Activated B cell treated with CpG ODN at 0.5 μM for 24 hours (primary cell): ENCODE data around the gene DPF3. TPM values are rescaled to one million over a fixed set of nuclear protein-coding genes. Genes with fewer than 3 reads are reported as not detected.
A peak's percentile ranks its signal among the peaks of the same experiment; 100 is the strongest.

ENCODE experiments used
- ATAC-seq: fragments of 200-7000 bp; cut with Tn5 transposase; one replicate; pipeline ENCODE4 v1.10.0; 2021; ENCODE audit warnings: low read depth, mild to moderate bottlenecking, moderate library complexity
- CTCF ChIA-PET: fragments of 350-600 bp; sonication (Branson Sonifier 250); formaldehyde crosslinking; loops from one replicate; lab custom pipeline; 2021; ENCODE audit warnings: antibody characterized with exemption; lab: Charles Lee
- POLR2A ChIA-PET: fragments of 350-600 bp; sonication (Branson Sonifier 250); formaldehyde crosslinking; loops from one replicate; lab custom pipeline; 2021; ENCODE audit warnings: antibody characterized with exemption; lab: Charles Lee
- DNase-seq: peaks from one replicate; pipeline ENCODE4 v3.0.0; 2022
- H3K27ac Mint-ChIP-seq: one replicate; pipeline ENCODE4 v1.8.0; 2020; ENCODE audit warnings: mixed read lengths
- H3K27me3 Mint-ChIP-seq: one replicate; pipeline ENCODE4 v1.8.0; 2021; ENCODE audit warnings: mixed read lengths
- H3K36me3 Mint-ChIP-seq: one replicate; pipeline ENCODE4 v1.8.0; 2021; ENCODE audit warnings: low read depth, mixed read lengths
- H3K4me1 Mint-ChIP-seq: one replicate; pipeline ENCODE4 v1.8.0; 2021; ENCODE audit warnings: mixed read lengths
- H3K4me3 Mint-ChIP-seq: one replicate; pipeline ENCODE4 v1.8.0; 2020; ENCODE audit warnings: mild to moderate bottlenecking, mixed read lengths
- H3K9me3 Mint-ChIP-seq: one replicate; pipeline ENCODE4 v1.8.0; 2020; ENCODE audit warnings: mixed read lengths
- intact Hi-C: fragments of 100-400 bp; cut with micrococcal nuclease; formaldehyde crosslinking; loops from one replicate; pipeline ENCODE4 v1.15.1; 2024
- total RNA-seq: library from RNA; stranded (reverse); gene quantifications from 2 replicates; pipeline ENCODE4 v1.2.3, GENCODE V29; 2022
- TF ChIP-seq, protein P1 (sequence below): fragments of 200-600 bp; IDR thresholded peaks from one replicate; pipeline ENCODE4 v1.8.0; 2022; ENCODE audit warnings: antibody characterized with exemption, mild to moderate bottlenecking

DPF3 gene
- total RNA-seq, 1 donor from 2014 or later, result 3.5 TPM

DNA sequence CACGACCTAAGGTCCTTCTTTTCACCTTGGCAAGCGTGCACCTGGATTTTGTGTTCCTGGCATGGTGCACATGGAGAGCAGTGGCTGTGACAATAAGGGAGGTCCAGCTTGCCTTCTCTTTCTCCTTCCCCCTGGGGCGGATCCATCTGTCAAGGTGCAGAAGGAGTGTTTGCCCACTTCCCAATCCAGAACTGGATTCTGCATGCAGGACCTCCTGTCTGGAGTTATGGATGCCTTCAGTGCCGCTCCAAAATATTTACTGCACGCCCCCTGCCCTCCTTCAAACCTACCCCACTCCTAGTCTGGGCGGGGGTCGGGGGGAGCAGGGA lies 192.7 kb downstream of the DPF3 start:
- Mint-ChIP-seq H3K27me3 (no peaks in the 10 kb centered on the region), H3K36me3 (peaks cover 6% of the 10 kb centered on the region), H3K9me3 (no peaks in the 10 kb centered on the region), H3K27ac (no peak overlapping the region), H3K4me3 (no peak overlapping the region), H3K4me1 (peaks cover 15% of the 10 kb centered on the region)
- ATAC-seq (no peak), DNase-seq (no peak)
- CTCF ChIA-PET, result no interaction called here
- intact Hi-C loops, result no loop called here
- POLR2A ChIA-PET, result no interaction called here
- TF ChIP-seq, protein P1, sequence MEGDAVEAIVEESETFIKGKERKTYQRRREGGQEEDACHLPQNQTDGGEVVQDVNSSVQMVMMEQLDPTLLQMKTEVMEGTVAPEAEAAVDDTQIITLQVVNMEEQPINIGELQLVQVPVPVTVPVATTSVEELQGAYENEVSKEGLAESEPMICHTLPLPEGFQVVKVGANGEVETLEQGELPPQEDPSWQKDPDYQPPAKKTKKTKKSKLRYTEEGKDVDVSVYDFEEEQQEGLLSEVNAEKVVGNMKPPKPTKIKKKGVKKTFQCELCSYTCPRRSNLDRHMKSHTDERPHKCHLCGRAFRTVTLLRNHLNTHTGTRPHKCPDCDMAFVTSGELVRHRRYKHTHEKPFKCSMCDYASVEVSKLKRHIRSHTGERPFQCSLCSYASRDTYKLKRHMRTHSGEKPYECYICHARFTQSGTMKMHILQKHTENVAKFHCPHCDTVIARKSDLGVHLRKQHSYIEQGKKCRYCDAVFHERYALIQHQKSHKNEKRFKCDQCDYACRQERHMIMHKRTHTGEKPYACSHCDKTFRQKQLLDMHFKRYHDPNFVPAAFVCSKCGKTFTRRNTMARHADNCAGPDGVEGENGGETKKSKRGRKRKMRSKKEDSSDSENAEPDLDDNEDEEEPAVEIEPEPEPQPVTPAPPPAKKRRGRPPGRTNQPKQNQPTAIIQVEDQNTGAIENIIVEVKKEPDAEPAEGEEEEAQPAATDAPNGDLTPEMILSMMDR, result no peak

DNA sequence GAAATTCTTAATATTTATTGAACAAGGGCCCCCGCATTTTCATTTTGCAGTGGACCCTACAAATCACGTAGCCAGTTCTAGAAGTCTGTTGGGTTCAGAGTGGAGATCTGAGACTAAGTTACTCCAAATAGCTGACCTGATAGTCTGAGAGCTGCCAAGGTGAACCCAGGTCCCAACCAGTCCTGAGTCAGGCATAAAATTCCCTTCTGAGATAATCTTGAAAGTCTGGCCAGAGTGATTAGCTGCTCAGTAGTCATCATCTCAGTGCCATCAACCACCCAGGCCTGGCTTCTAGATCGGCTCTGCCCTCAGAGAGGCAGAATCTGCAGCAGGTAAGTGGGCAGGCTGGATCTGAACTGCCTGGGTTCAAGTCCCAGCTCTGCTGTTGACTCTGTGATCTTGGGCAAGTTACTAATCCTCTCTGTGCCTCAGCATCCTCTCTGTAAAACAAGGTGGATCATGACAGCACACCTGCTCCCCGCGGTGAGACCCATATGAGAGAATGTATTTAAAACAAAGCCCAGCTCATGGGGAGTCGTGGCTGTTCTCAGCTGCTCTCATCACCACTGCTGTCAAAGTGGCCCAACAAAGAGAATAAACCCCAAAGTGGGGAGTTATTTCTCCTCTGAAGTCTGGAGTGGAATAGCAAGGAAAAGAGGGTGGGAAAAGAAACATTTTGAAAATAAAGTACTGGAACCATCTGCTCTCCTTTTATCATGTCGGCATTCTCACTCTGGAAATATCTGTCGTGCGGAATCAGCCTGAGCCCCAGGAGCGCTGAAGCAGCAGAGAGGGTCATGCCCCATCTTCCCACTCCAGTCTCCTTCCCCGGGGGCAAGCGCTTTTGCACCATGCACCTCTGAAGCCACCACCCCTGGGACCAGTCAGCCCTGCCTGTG lies 193.3 kb downstream of the DPF3 start:
- ChIA-PET CTCF (no interaction called here), POLR2A (interaction anchor here (0.6 kb wide), 1 partner anchor 341 kb away, joined by 7 read pairs; no protein-coding TSS in a partner anchor)
- peaks cover 15% of the 10 kb centered on the region for H3K4me1 Mint-ChIP-seq
- H3K36me3 Mint-ChIP-seq, result peaks cover 5% of the 10 kb centered on the region
- intact Hi-C loops, result no loop called here
- ATAC-seq (no peak), DNase-seq (no peak)
- H3K4me3 Mint-ChIP-seq, result no peak overlapping the region
- peak overlapping the region; percentile 10 for H3K27ac Mint-ChIP-seq
- TF ChIP-seq, protein P1, result no peak
- no peaks in the 10 kb centered on the region for H3K27me3 Mint-ChIP-seq
- H3K9me3 Mint-ChIP-seq, result no peaks in the 10 kb centered on the region

DNA sequence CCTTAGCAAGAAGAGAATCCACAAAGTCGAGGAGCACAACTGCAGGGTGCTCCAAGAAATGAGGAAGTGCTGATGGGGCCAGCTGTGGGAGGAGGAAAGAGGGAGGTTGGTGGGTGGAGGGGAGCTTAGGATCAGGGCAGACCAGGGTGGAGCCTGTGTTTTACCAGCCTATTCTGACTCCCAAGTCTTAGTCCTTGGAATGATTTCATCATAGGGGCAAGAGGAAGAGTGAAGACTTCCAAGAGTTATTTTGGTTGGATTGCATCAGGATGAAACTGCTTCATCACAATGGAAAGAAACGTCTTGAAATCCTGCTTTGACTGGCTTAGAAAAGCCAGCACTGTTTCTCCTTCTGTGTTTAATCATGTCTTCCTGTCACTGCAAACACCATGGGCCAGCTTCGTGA lies 194.0 kb downstream of the DPF3 start:
- CTCF ChIA-PET, result no interaction called here

DNA sequence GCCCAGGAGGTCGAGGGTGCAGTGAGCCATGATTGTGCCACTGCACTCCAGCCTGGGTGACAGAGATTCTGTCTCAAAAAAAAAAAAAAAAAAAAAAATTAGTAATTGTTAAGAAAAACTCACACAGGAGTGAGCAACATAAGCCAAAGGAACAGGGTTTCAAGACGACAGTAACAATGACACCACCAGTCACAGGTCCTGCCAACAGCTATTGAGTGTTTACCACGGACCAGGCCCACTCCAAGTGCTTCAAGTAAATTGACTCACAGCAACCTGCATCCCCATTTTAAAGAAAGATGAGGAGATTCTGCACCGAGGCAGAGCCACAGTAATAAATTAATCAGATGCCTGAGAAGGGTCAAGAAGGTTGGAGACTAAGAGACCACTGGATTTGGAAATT lies 194.5 kb downstream of the DPF3 start:
- Mint-ChIP-seq H3K4me3 (no peak overlapping the region), H3K27ac (no peak overlapping the region), H3K4me1 (peaks cover 15% of the 10 kb centered on the region), H3K27me3 (no peaks in the 10 kb centered on the region), H3K36me3 (peaks cover 2% of the 10 kb centered on the region), H3K9me3 (no peaks in the 10 kb centered on the region)
- intact Hi-C loops, result no loop called here
- ATAC-seq, result no peak
- no peak for DNase-seq
- CTCF ChIA-PET, result no interaction called here
- TF ChIP-seq, protein P1, result no peak
- POLR2A ChIA-PET, result no interaction called here

More for the DNA sequence above, 194.0 kb downstream of the DPF3 start:
- no peaks in the 10 kb centered on the region for H3K27me3 Mint-ChIP-seq
- POLR2A ChIA-PET, result no interaction called here
- no peaks in the 10 kb centered on the region for H3K9me3 Mint-ChIP-seq
- peaks cover 5% of the 10 kb centered on the region for H3K36me3 Mint-ChIP-seq
- H3K4me1 Mint-ChIP-seq, result peaks cover 15% of the 10 kb centered on the region
- no peak for ATAC-seq
- H3K4me3 Mint-ChIP-seq, result no peak overlapping the region
- intact Hi-C loops, result no loop called here
- no peak for DNase-seq
- no peak overlapping the region for H3K27ac Mint-ChIP-seq
- TF ChIP-seq, protein P1, result no peak

DNA sequence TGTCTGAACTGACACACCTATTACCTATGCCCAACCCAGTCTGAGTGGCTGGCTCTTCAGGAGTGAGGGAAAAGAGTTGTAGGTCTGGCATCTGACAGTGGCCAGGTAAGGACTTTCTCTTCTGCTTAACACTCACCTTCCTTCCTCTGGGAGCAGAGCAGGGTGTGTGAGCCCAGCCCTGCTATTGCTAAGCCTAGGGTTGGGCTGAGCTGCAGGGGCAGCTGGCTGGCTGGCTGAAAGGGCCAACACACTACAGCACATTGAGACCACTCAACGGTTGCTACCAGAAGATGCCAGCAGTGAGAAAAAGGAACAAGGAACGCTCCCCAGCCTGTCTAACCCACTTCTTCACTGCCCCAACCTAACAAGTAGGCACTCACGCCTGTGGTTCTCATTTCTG lies 201.2 kb downstream of the DPF3 start:
- Mint-ChIP-seq H3K9me3 (no peaks in the 10 kb centered on the region), H3K27ac (no peak overlapping the region), H3K4me3 (no peak overlapping the region), H3K36me3 (peaks cover 34% of the 10 kb centered on the region), H3K4me1 (peaks cover 3% of the 10 kb centered on the region), H3K27me3 (no peaks in the 10 kb centered on the region)
- ChIA-PET POLR2A (no interaction called here), CTCF (no interaction called here)
- intact Hi-C loops, result no loop called here
- TF ChIP-seq, protein P1, result no peak
- no peak for ATAC-seq
- DNase-seq, result no peak
